Psoas muscle (tissue), 8 donors: ENCODE measurements around the gene CBX6. TPM values are rescaled to one million over a fixed set of nuclear protein-coding genes. Genes with fewer than 3 reads are reported as not detected.

Experiments
- ATAC-seq, 4 donors: fragments of 200-7000 bp; cut with Tn5 transposase; one replicate each; pipeline ENCODE4 v1.9.1; 2020; ENCODE audit warnings: moderate library complexity in 3 of 4, mild to moderate bottlenecking in 2 of 4
- DNase-seq, 2 donors: peaks; one replicate each; pipeline ENCODE4 v3.0.0-alpha.2; 2020
- H3K27ac ChIP-seq: fragments of 200-600 bp; one replicate; pipeline ENCODE4 v1.8.0; 2022
- H3K27me3 ChIP-seq, 3 donors: fragments of 200-600 bp in 1 of 3; one replicate each; pipeline versions ENCODE4 v1.6.1 to v1.8.0; 2013 to 2022; ENCODE audit warnings: low read length in 2 of 3, mild to moderate bottlenecking in 2 of 3, moderate library complexity in 1 of 3; ENCODE audit not compliant: insufficient read depth in 3 of 3
- H3K36me3 ChIP-seq, 2 donors: fragments of 200-600 bp in 1 of 2; one replicate each; pipeline versions ENCODE4 v1.6.1 to v1.8.0; 2013 to 2022; ENCODE audit warnings: low read depth in 1 of 2, mild to moderate bottlenecking in 1 of 2, moderate library complexity in 1 of 2; ENCODE audit not compliant: insufficient read depth in 1 of 2
- H3K4me1 ChIP-seq: fragments of 200-600 bp; one replicate; pipeline ENCODE4 v1.8.0; 2022
- H3K4me3 ChIP-seq: fragments of 200-600 bp; one replicate; pipeline ENCODE4 v1.8.0; 2022; ENCODE audit warnings: mild to moderate bottlenecking
- H3K9me3 ChIP-seq: fragments of 200-600 bp; one replicate; pipeline ENCODE4 v1.8.0; 2022
- CTCF ChIP-seq: fragments of 200-600 bp; IDR thresholded peaks from one replicate; pipeline ENCODE4 v1.8.0; 2022; ENCODE audit warnings: antibody characterized with exemption
- WGBS, 3 donors: extraction: QIAGEN DNeasy Blood & Tissue Kit; methylation state at CpG; one replicate each; pipeline versions ENCODE4 v1.1.6 to v1.1.7; 2013; 5-methylcytosine and 5-hydroxymethylcytosine counted together
- intact Hi-C, 2 donors: fragments of 100-400 bp; cut with DNase I; formaldehyde crosslinking; loops; one replicate each; pipeline versions ENCODE4 v1.11.0 to v1.14.2; 2022
- polyA plus RNA-seq, 3 donors: library from polyadenylated mRNA; stranded (reverse); fragments of 200-250 nt; gene quantifications; one replicate each; pipeline ENCODE4 v1.2.3, GENCODE V29; 2013
- total RNA-seq, 4 donors: library from RNA; stranded (reverse); fragmentation: NEBNext Ultra II Directional in 2 of 4; extraction: Animal tissue kit (Norgen Biotek cat#: 25700) in 2 of 4; gene quantifications; one replicate each; pipeline versions ENCODE4 v1.2.1 to v1.2.4, GENCODE V29; 2021 to 2023
- donor health status: healthy with polysubstance abuse.
- donor health status: DM: no; HTN: no; CAD: no; lungs with moderate emphysema.
- donor health status: Bipolar disorder and iron deficiency.
- donor health status: healthy.
- donor health status: DM: yes; HTN: yes; CAD: no.
- donor health status: DM: no; HTN: no; CAD: no.
- donor health status: DM: no; HTN: no; CAD: no.
- donor health status: DM: yes; HTN: yes; CAD: no.

Gene CBX6
- total and polyA plus RNA-seq, 7 donors = 5.2 to 21.0 (median 17.1) TPM

GRCh38 chr22:38881997-38882879, 10.2 kb upstream of the CBX6 start:
- WGBS, 3 donors = 61 to 69% (median 64%) methylated on average over 8 of the region's 8 CpGs
- TF ChIP-seq CTCF = no peak
- no peaks in the 10 kb centered on the region for H3K27me3 ChIP-seq
- peaks cover 13% of the 10 kb centered on the region for H3K4me1 ChIP-seq
- H3K4me3 ChIP-seq = peak overlapping the region; percentile 41
- no peaks in the 10 kb centered on the region for H3K36me3 ChIP-seq
- peak in 1 of 2 donors; percentile 59 for DNase-seq
- H3K27ac ChIP-seq = peak overlapping the region; percentile 75
- ATAC-seq = peak; percentile 29 to 37 (median 32)
- H3K9me3 ChIP-seq = no peaks in the 10 kb centered on the region
- intact Hi-C loops = loop anchor here in 1 of 2 donors (5.0 kb wide), 1 partner anchor 35 kb away; no protein-coding TSS in a partner anchor

- peak; percentile 54 to 68 for DNase-seq
- Histone ChIP-seq H3K27me3 (no peaks in the 10 kb centered on the region), H3K9me3 (no peaks in the 10 kb centered on the region), H3K4me1 (peaks cover 13% of the 10 kb centered on the region), H3K27ac (peak overlapping the region; percentile 75), H3K36me3 (no peaks in the 10 kb centered on the region), H3K4me3 (peak overlapping the region; percentile 41)
- intact Hi-C loops = loop anchor here in 1 of 2 donors (5.0 kb wide), 1 partner anchor 36 kb away; no protein-coding TSS in a partner anchor
- TF ChIP-seq CTCF = no peak
- WGBS, 3 donors = 5 to 9% (median 7%) methylated on average over 9 of the region's 9 CpGs
- ATAC-seq = peak; percentile 75 to 92 (median 81)
These were observed 9.5 kb upstream of the CBX6 start for GRCh38 chr22:38881464-38881871.

- Histone ChIP-seq H3K4me3 (no peak overlapping the region), H3K36me3 (no peaks in the 10 kb centered on the region), H3K27me3 (no peaks in the 10 kb centered on the region), H3K4me1 (peaks cover 13% of the 10 kb centered on the region), H3K9me3 (no peaks in the 10 kb centered on the region), H3K27ac (no peak overlapping the region)
- ATAC-seq (no peak), DNase-seq (no peak)
- intact Hi-C loops = loop anchor here (5.0 to 10.0 kb wide), 3 partner anchors 37 to 435 kb away; partner anchors contain the start of gene RPL3 (in 1 of the 2)
- 82 to 95% (median 95%) methylated on average over 5 of the region's 5 CpGs for WGBS, 3 donors
- TF ChIP-seq CTCF = no peak
These were observed 7.9 kb upstream of the CBX6 start for GRCh38 chr22:38879961-38880360.

- ATAC-seq (no peak), DNase-seq (no peak)
- no peak overlapping the region for H3K27ac ChIP-seq
- H3K4me3 ChIP-seq = no peak overlapping the region
- intact Hi-C loops = loop anchor here (5.0 to 10.0 kb wide), 2 partner anchors 43 to 436 kb away; partner anchors contain the start of gene RPL3 (in 1 of the 2)
- 64 to 73% (median 68%) methylated on average over 5 of the region's 5 CpGs for WGBS, 3 donors
- no peaks in the 10 kb centered on the region for H3K36me3 ChIP-seq
- H3K27me3 ChIP-seq = no peaks in the 10 kb centered on the region
- no peaks in the 10 kb centered on the region for H3K9me3 ChIP-seq
- no peak for TF ChIP-seq CTCF
- peaks cover 13% of the 10 kb centered on the region for H3K4me1 ChIP-seq
These were observed 7.2 kb upstream of the CBX6 start for GRCh38 chr22:38879108-38879729.
